Astrocyte (in vitro differentiated cells and primary cell): ENCODE data around the gene SPATA13.

ENCODE experiments used
- CTCF ChIP-seq: IDR thresholded peaks from 2 replicates; pipeline ENCODE4 v1.5.1; 2011; ENCODE audit warnings: low read depth, mild to moderate bottlenecking, inconsistent platforms, low read length, moderate library complexity; ENCODE audit not compliant: insufficient read depth
- EZH2 ChIP-seq: IDR thresholded peaks from 2 replicates; pipeline ENCODE4 v1.6.1; 2012; ENCODE audit warnings: mild to moderate bottlenecking, low read length, inconsistent platforms; ENCODE audit not compliant: insufficient read depth

GRCh38 chr13:24301434-24301833 lies 140.9 kb downstream of the SPATA13 start:
- no peak for TF ChIP-seq CTCF
- TF ChIP-seq EZH2, result no peak
